ENCODE data around the gene CNGA4. TPM values are rescaled to one million over a fixed set of nuclear protein-coding genes. Genes with fewer than 3 reads are reported as not detected.
"Not testable (repeated sequence)": the region's sequence is repeated elsewhere in the genome, so short reads cannot be mapped to it uniquely, and the experiment has no call there.

Gene CNGA4
- total RNA-seq, 1 experiment from 2014 or later = 0.51 TPM

DNA sequence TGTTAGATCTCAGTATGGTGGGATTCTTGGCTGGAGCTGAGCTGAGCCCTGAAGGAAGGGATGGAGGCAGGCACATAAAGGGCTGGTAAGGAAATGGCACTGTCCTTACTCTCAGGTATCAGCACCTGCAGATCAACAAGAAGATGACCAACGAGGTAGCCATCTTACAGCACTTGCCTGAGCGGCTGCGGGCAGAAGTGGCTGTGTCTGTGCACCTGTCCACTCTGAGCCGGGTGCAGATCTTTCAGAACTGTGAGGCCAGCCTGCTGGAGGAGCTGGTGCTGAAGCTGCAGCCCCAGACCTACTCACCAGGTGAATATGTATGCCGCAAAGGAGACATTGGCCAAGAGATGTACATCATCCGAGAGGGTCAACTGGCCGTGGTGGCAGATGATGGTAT, 2.4 kb downstream of the CNGA4 start:
- CTCF ChIA-PET = no interaction called here
- no TSS peak for BruUV-seq (replicated peaks)
- Histone ChIP-seq H2AFZ (ENCODE audit: low read length) (no peak overlapping the region), H4K20me1 (ENCODE audit: low read length) (no peaks in the 10 kb centered on the region), H3K36me3 (ENCODE audit: low read depth, low read length) (no peaks in the 10 kb centered on the region), H3K9me2 (replicated peaks; ENCODE audit: low read length) (no peaks in the 10 kb centered on the region), H3K27ac (ENCODE audit: low read length) (no peak overlapping the region), H3K4me1 (ENCODE audit: insufficient read depth, low read length) (no peaks in the 10 kb centered on the region), H3K9me3 (ENCODE audit: low read length) (no peaks in the 10 kb centered on the region), H3F3A (ENCODE audit: low read length, unreplicated experiment) (no peaks in the 10 kb centered on the region), H3K9ac (ENCODE audit: low read length) (no peak overlapping the region), H3K4me3 (ENCODE audit: low read length) (no peak overlapping the region), H3K4me2 (ENCODE audit: low read length) (no peak overlapping the region), H3K27me3 (ENCODE audit: low read length) (no peaks in the 10 kb centered on the region; the same call in 1 of the 2 replicates), H3K79me2 (ENCODE audit: low read length) (no peaks in the 10 kb centered on the region)
- ATAC-seq = no peak
- POLR2A ChIA-PET (ENCODE audit: unreplicated experiment) = no interaction called here
- no peak for TF ChIP-seq CTCF (conservative IDR thresholded peaks at IDR 0.05; ENCODE audit: low read depth, low read length)
- TF ChIP-seq EZH2phosphoT487 (IDR thresholded peaks at IDR 0.05; ENCODE audit: borderline replicate concordance, low read length) = no peak
- no peak for TF ChIP-seq EZH2 (IDR thresholded peaks at IDR 0.05; ENCODE audit: low read length, unreplicated experiment)
- DNase-seq = no peak
- intact Hi-C loops (cut with micrococcal nuclease) = no loop called here

GRCh38 chr11:6245536-6245935, 6.6 kb downstream of the CNGA4 start:
- TF ChIP-seq EZH2 (IDR thresholded peaks at IDR 0.05; ENCODE audit: low read length, unreplicated experiment) (no peak), EZH2phosphoT487 (IDR thresholded peaks at IDR 0.05; ENCODE audit: borderline replicate concordance, low read length) (no peak), CTCF (conservative IDR thresholded peaks at IDR 0.05; ENCODE audit: low read depth, low read length) (no peak)
- no TSS peak for BruUV-seq (replicated peaks)
- H3K9me3 ChIP-seq (ENCODE audit: low read length) = no peaks in the 10 kb centered on the region
- no peak for ATAC-seq
- ChIA-PET POLR2A (ENCODE audit: unreplicated experiment) (no interaction called here), CTCF (no interaction called here)
- no peaks in the 10 kb centered on the region for H3K79me2 ChIP-seq (ENCODE audit: low read length)
- no peak overlapping the region for H3K27ac ChIP-seq (ENCODE audit: low read length)
- DNase-seq = no peak
- H4K20me1 ChIP-seq (ENCODE audit: low read length) = no peaks in the 10 kb centered on the region
- H3K9me2 ChIP-seq (replicated peaks; ENCODE audit: low read length) = no peaks in the 10 kb centered on the region
- H2AFZ ChIP-seq (ENCODE audit: low read length) = no peak overlapping the region
- H3K36me3 ChIP-seq (ENCODE audit: low read depth, low read length) = no peaks in the 10 kb centered on the region
- intact Hi-C loops (cut with micrococcal nuclease) = no loop called here
- no peak overlapping the region for H3K4me3 ChIP-seq (ENCODE audit: low read length)
- no peaks in the 10 kb centered on the region for H3K4me1 ChIP-seq (ENCODE audit: insufficient read depth, low read length)
- no peak overlapping the region for H3K4me2 ChIP-seq (ENCODE audit: low read length)
- no peak overlapping the region for H3K9ac ChIP-seq (ENCODE audit: low read length)
- H3K27me3 ChIP-seq (ENCODE audit: low read length) = no peaks in the 10 kb centered on the region; the same call in 1 of the 2 replicates
- no peaks in the 10 kb centered on the region for H3F3A ChIP-seq (ENCODE audit: low read length, unreplicated experiment)

- POLR2A ChIA-PET (ENCODE audit: unreplicated experiment) = no interaction called here
- H3K27me3 ChIP-seq (ENCODE audit: low read length) = no peaks in the 10 kb centered on the region
- no peak for ATAC-seq
- no peak for DNase-seq
- BruUV-seq (replicated peaks) = no TSS peak
- CTCF ChIA-PET = no interaction called here
- no peaks in the 10 kb centered on the region for H3F3A ChIP-seq (ENCODE audit: low read length, unreplicated experiment)
- no peaks in the 10 kb centered on the region for H4K20me1 ChIP-seq (ENCODE audit: low read length)
- H3K27ac ChIP-seq (ENCODE audit: low read length) = no peak overlapping the region
- no peaks in the 10 kb centered on the region for H3K4me1 ChIP-seq (ENCODE audit: insufficient read depth, low read length)
- H3K4me3 ChIP-seq (ENCODE audit: low read length) = no peak overlapping the region
- no peaks in the 10 kb centered on the region for H3K9me3 ChIP-seq (ENCODE audit: low read length)
- H3K9ac ChIP-seq (ENCODE audit: low read length) = no peak overlapping the region
- intact Hi-C loops (cut with micrococcal nuclease) = no loop called here
- TF ChIP-seq EZH2 (IDR thresholded peaks at IDR 0.05; ENCODE audit: low read length, unreplicated experiment) (no peak), CTCF (conservative IDR thresholded peaks at IDR 0.05; ENCODE audit: low read depth, low read length) (no peak), EZH2phosphoT487 (IDR thresholded peaks at IDR 0.05; ENCODE audit: borderline replicate concordance, low read length) (no peak)
- no peaks in the 10 kb centered on the region for H3K79me2 ChIP-seq (ENCODE audit: low read length)
- H3K4me2 ChIP-seq (ENCODE audit: low read length) = no peak overlapping the region
- H3K9me2 ChIP-seq (replicated peaks; ENCODE audit: low read length) = no peaks in the 10 kb centered on the region
- no peak overlapping the region for H2AFZ ChIP-seq (ENCODE audit: low read length)
- H3K36me3 ChIP-seq (ENCODE audit: low read depth, low read length) = no peaks in the 10 kb centered on the region
Measured at GRCh38 chr11:6248248-6248647, 9.4 kb downstream of the CNGA4 start.

GRCh38 chr11:6248897-6249296, 10.0 kb downstream of the CNGA4 start:
- H3K36me3 ChIP-seq (ENCODE audit: low read depth, low read length); H3K9me3 ChIP-seq (ENCODE audit: low read length); H2AFZ ChIP-seq (ENCODE audit: low read length); H3K4me1 ChIP-seq (ENCODE audit: insufficient read depth, low read length); DNase-seq; H4K20me1 ChIP-seq (ENCODE audit: low read length); POLR2A ChIA-PET (ENCODE audit: unreplicated experiment); H3K27ac ChIP-seq (ENCODE audit: low read length); H3K4me2 ChIP-seq (ENCODE audit: low read length); BruUV-seq (replicated peaks); H3F3A ChIP-seq (ENCODE audit: low read length, unreplicated experiment); H3K79me2 ChIP-seq (ENCODE audit: low read length); H3K9ac ChIP-seq (ENCODE audit: low read length); CTCF ChIA-PET; intact Hi-C loops (cut with micrococcal nuclease); H3K4me3 ChIP-seq (ENCODE audit: low read length); H3K27me3 ChIP-seq (ENCODE audit: low read length); ATAC-seq; H3K9me2 ChIP-seq (replicated peaks; ENCODE audit: low read length): not testable (repeated sequence)

Measured in PC-3 (cell line).